ENCODE measurements around the gene USP6.
"Not testable (repeated sequence)": the region's sequence is repeated elsewhere in the genome, so short reads cannot be mapped to it uniquely, and the experiment has no call there.

Gene USP6

GRCh38 chr17:5115673-5116651 is at the start of gene USP6:
Gene USP6, plus strand, starts transcription at chr17:5116032. Its CDS starts 14,336 bp downstream, at chr17:5130368.
- DNase-seq, result peak in 3 of 51 donors; percentile 17 to 43 (median 31)

- no peak for DNase-seq
Measured at GRCh38 chr17:5068236-5068635, 47.6 kb upstream of the USP6 start.

GRCh38 chr17:5069724-5070123 is 46.1 kb upstream of the USP6 start:
- no peak for DNase-seq

- DNase-seq, result not testable (repeated sequence)
Measured at GRCh38 chr17:5075472-5075871, 40.4 kb upstream of the USP6 start.

- not testable (repeated sequence) for DNase-seq
Measured at GRCh38 chr17:5077275-5077674, 38.6 kb upstream of the USP6 start.

GRCh38 chr17:5077781-5078105 is 38.1 kb upstream of the USP6 start:
- no peak for DNase-seq

GRCh38 chr17:5078106-5079028 is 37.5 kb upstream of the USP6 start, which contains the start of gene ZFP3:
Gene ZFP3, plus strand, starts transcription at chr17:5078467. Its CDS starts 13,038 bp downstream, at chr17:5091505.
- DNase-seq, result peak; percentile 38 to 96 (median 80)

- no peak for DNase-seq
Measured at GRCh38 chr17:5080591-5080990, 35.2 kb upstream of the USP6 start.

GRCh38 chr17:5092218-5093010 is 23.4 kb upstream of the USP6 start:
- DNase-seq, result no peak

GRCh38 chr17:5096731-5097100 is 19.1 kb upstream of the USP6 start:
- DNase-seq, result no peak

GRCh38 chr17:5097101-5097834 is 18.6 kb upstream of the USP6 start:
- peak in 25 of 51 donors; percentile 1 to 40 (median 21) for DNase-seq

GRCh38 chr17:5099271-5099670 is 16.6 kb upstream of the USP6 start:
- no peak for DNase-seq

GRCh38 chr17:5100832-5101231 is 15.0 kb upstream of the USP6 start:
- DNase-seq, result no peak

GRCh38 chr17:5110816-5111215 is 5.0 kb upstream of the USP6 start:
- no peak for DNase-seq

- DNase-seq, result peak; percentile 58 to 95 (median 89)
Measured at GRCh38 chr17:5111402-5112204, 4.2 kb upstream of the USP6 start, which contains the start of gene ZNF232. Gene ZNF232, minus strand, starts transcription at chr17:5111878. Its CDS starts 56 bp downstream, at chr17:5111822.

GRCh38 chr17:5118219-5118618 is 2.4 kb downstream of the USP6 start:
- DNase-seq, result no peak

GRCh38 chr17:5120036-5120435 is 4.2 kb downstream of the USP6 start:
- no peak for DNase-seq

GRCh38 chr17:5120436-5121185 is 4.8 kb downstream of the USP6 start:
- not testable (repeated sequence) for DNase-seq

All from hypothalamus (tissue), 51 donors.